ENCODE data around the gene CORO2B. TPM values are rescaled to one million over a fixed set of nuclear protein-coding genes. Genes with fewer than 3 reads are reported as not detected.

The CORO2B gene
- total and polyA plus RNA-seq, 2 experiments from 2014 or later, result 2.9 to 3.0 TPM

DNA sequence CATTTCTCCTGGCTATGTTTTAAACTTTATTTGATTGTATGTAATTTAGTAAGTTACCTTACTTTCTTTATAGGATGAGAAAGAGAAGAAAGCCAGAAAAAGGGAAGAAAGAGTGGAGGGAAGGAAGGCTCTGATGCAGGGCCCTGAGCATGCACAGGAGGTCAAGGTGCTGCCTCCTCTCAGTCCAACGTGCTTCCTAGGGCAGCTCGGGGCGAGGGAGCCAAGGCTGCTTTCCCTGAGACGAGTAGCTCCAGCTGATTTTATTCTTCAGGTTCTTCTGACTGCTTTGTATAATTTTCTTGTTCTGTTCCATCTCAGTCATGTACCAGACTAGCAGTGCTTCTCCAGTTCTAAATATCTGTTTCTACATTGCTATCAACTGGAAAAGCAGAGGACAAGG is 3.4 kb downstream of the CORO2B start:
- peaks cover 2% of the 10 kb centered on the region for H3K4me1 ChIP-seq (ENCODE audit: low read depth)
- peaks cover 14% of the 10 kb centered on the region for H3K27me3 ChIP-seq
- TF ChIP-seq, protein P1, sequence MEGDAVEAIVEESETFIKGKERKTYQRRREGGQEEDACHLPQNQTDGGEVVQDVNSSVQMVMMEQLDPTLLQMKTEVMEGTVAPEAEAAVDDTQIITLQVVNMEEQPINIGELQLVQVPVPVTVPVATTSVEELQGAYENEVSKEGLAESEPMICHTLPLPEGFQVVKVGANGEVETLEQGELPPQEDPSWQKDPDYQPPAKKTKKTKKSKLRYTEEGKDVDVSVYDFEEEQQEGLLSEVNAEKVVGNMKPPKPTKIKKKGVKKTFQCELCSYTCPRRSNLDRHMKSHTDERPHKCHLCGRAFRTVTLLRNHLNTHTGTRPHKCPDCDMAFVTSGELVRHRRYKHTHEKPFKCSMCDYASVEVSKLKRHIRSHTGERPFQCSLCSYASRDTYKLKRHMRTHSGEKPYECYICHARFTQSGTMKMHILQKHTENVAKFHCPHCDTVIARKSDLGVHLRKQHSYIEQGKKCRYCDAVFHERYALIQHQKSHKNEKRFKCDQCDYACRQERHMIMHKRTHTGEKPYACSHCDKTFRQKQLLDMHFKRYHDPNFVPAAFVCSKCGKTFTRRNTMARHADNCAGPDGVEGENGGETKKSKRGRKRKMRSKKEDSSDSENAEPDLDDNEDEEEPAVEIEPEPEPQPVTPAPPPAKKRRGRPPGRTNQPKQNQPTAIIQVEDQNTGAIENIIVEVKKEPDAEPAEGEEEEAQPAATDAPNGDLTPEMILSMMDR (IDR thresholded peaks at IDR 0.05; ENCODE audit: low read depth, low read length), result no peak
- H3K4me3 ChIP-seq, result no peak overlapping the region
- DNase-seq (ENCODE audit: low read depth in 1 of 2, low spot score in 1 of 2), result no peak
- no peaks in the 10 kb centered on the region for H3K9me3 ChIP-seq (ENCODE audit: low read depth)
- no peak overlapping the region for H3K27ac ChIP-seq
- no peaks in the 10 kb centered on the region for H3K36me3 ChIP-seq

DNA sequence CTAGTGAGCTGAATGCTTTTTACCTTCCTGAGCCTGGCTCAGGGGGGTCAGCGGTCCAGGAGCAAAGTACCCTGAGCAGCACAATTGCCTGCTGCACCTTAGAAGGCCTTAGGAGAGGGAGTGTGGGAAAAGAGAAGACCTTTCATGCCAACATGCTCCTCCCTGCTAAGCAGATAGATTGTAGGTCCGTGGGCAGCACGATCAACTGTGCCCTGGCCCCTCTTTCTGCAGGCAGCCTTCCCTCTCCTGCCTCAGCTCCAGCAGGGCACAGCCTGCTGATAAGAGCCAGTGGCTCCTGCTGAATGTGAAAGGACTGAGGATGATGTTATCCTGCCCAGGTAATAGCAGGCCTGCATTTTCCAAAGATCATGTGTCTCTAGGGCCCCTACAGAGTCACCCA is 4.1 kb downstream of the CORO2B start:
- Histone ChIP-seq H3K27ac (no peak overlapping the region), H3K4me3 (no peak overlapping the region), H3K9me3 (ENCODE audit: low read depth) (no peaks in the 10 kb centered on the region), H3K4me1 (ENCODE audit: low read depth) (peaks cover 4% of the 10 kb centered on the region), H3K36me3 (no peaks in the 10 kb centered on the region), H3K27me3 (peaks cover 8% of the 10 kb centered on the region)
- DNase-seq (ENCODE audit: low read depth in 1 of 2, low spot score in 1 of 2), result no peak
- TF ChIP-seq, protein P1 (IDR thresholded peaks at IDR 0.05; ENCODE audit: low read depth, low read length), result no peak

DNA sequence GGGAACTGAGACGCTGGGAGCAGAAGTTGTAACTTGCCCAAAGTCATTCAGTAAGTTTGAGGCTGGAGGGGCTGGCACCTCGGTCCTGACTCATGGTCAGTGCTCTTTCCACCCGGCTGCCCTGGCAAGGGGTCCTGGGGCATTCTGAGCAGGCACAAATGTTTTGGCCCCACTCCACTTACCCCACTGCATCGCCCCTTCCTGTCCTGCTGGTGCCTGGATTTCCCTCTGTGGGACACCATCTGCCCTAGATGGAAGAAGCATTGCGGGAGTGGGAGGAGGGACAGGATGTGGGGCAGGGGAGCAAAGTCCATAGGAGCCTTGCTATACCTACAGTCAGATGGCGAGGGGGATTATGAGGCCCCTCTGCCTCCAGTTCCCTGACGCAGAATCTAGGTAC is 4.5 kb downstream of the CORO2B start:
- Histone ChIP-seq H3K9me3 (ENCODE audit: low read depth) (no peaks in the 10 kb centered on the region), H3K27ac (no peak overlapping the region), H3K27me3 (peaks cover 4% of the 10 kb centered on the region), H3K4me3 (no peak overlapping the region), H3K36me3 (no peaks in the 10 kb centered on the region), H3K4me1 (ENCODE audit: low read depth) (peaks cover 4% of the 10 kb centered on the region)
- DNase-seq (ENCODE audit: low read depth in 1 of 2, low spot score in 1 of 2), result no peak
- TF ChIP-seq, protein P1 (IDR thresholded peaks at IDR 0.05; ENCODE audit: low read depth, low read length), result no peak

DNA sequence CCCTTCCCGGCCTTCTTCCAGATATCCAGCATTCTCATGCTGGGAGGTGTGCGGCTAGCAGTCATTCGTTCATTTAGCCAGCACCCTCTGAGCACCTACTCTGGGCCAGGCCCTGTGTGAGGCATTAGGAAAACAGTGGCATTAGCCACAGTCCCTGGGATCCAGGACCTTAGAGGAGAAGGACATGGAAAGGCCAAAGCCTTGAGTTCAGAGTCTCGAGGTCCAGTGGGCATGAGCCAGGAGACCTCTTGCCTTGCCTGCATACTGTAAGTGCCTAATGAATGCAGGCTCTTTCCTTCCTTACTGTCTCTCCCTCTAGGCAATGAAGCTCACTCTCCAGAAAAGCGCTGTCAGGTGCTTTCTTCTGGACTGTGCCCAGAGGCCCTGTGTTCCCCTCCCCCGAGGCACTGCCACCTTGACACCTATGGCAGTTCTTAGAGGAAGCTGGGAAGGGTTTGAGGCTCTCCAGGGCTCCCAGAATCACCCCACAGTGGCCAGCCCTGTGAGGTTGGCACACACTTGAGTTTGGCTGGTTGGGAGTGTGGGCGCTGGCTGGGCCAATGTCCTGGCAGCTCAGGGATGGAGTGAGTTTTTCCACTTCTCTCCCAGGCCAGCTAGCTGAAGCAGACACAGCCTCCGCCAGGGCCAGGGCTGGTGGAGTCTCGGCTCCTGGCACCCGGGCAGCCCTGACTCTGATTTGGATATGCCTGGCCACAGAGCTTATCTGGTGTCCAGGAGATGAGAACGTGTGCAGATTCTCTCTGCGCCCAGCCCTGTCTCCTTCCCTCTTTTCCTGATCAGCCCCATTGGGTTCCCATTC is 5.4 kb downstream of the CORO2B start:
- H3K4me1 ChIP-seq (ENCODE audit: low read depth), result peaks cover 7% of the 10 kb centered on the region
- H3K4me3 ChIP-seq, result no peak overlapping the region
- no peaks in the 10 kb centered on the region for H3K36me3 ChIP-seq
- H3K27ac ChIP-seq, result no peak overlapping the region
- peaks cover 3% of the 10 kb centered on the region for H3K27me3 ChIP-seq
- no peak for DNase-seq (ENCODE audit: low read depth in 1 of 2, low spot score in 1 of 2)
- TF ChIP-seq, protein P1 (IDR thresholded peaks at IDR 0.05; ENCODE audit: low read depth, low read length), result no peak
- H3K9me3 ChIP-seq (ENCODE audit: low read depth), result no peaks in the 10 kb centered on the region

DNA sequence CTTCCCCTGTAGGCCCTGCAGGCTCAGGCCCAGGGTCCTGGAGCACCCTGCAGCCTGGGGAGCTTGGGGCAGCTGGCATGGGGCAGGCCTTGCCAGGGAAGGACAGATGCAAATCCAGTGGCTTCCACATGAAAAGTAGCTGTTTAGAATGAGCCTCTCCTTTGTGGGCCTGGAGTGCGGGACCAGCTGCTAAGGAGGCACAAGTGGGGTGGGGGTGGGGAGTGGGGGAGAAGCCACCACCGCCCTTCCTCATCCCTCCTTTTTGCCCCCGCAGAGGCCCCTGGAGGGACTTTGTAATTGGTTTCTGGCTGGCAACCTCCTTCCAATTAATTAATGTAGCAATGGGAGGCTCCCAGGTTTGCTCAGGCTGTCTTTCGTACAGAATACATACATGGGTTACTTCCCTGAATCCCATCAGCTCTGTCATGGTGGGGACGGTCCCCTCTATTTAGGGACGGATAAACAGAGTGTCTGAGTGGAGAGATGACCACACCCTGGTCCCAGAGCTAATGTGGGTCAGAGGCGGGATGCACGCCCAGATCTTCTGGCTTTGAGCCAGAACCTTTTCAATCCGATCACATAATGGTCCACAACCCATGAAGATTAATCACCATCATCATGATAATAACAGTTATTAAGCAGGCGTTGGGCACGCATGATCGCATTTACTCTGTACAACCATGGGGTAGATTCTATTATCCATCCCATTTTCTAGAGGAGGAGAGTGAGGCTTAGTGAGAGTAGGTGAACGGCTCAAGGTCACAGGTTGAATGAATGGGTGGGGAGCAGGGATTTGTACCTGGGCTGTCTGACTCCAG is 6.2 kb downstream of the CORO2B start:
- no peaks in the 10 kb centered on the region for H3K36me3 ChIP-seq
- no peaks in the 10 kb centered on the region for H3K27me3 ChIP-seq
- no peak for DNase-seq (ENCODE audit: low read depth in 1 of 2, low spot score in 1 of 2)
- TF ChIP-seq, protein P1 (IDR thresholded peaks at IDR 0.05; ENCODE audit: low read depth, low read length), result no peak
- H3K9me3 ChIP-seq (ENCODE audit: low read depth), result no peaks in the 10 kb centered on the region
- peaks cover 9% of the 10 kb centered on the region for H3K4me1 ChIP-seq (ENCODE audit: low read depth)
- H3K27ac ChIP-seq, result no peak overlapping the region
- H3K4me3 ChIP-seq, result no peak overlapping the region

Measured in cardiac muscle cell (in vitro differentiated cells and primary cell).